GM12878 (cell line): ENCODE results near the gene CARS2. TPM values are rescaled to one million over a fixed set of nuclear protein-coding genes. Genes with fewer than 3 reads are reported as not detected.

ENCODE experiments used
- ATAC-seq: fragments of 200-7000 bp; cut with Tn5 transposase; 3 replicates; pipeline ENCODE4 v1.9.1; 2020; ENCODE audit warnings: mild to moderate bottlenecking, moderate library complexity
- BruUV-seq: library from RNA; stranded (reverse); fragments of 400-500 nt; replicated peaks from 2 replicates; lab custom pipeline; 2021; lab: Mats Ljungman, UMichigan
- CTCF ChIA-PET: fragments of 300-600 bp; sonication (Branson Sonifier 250); formaldehyde crosslinking; extraction: SDS; loops from one replicate; lab custom pipeline; 2021; ENCODE audit warnings: inconsistent platforms; lab: Yijun Ruan, JAX
- POLR2A ChIA-PET: fragments of 350-600 bp; formaldehyde crosslinking; extraction: SDS; loops from one replicate; lab custom pipeline; 2021; ENCODE audit warnings: inconsistent platforms; lab: Charles Lee
- RAD21 ChIA-PET: fragments of 300-600 bp; sonication (Branson Sonifier 250); formaldehyde crosslinking; loops from one replicate; lab custom pipeline; 2023; ENCODE audit warnings: antibody characterized with exemption; ENCODE audit not compliant: unreplicated experiment; lab: Charles Lee
- SMC1A ChIA-PET: fragments of 300-600 bp; sonication (Branson Sonifier 250); formaldehyde crosslinking; loops from one replicate; lab custom pipeline; 2023; ENCODE audit not compliant: unreplicated experiment, uncharacterized antibody; lab: Charles Lee
- DNase-seq: peaks from one replicate; pipeline ENCODE4 v3.0.0-alpha.2; 2011; ENCODE audit warnings: low read depth, low spot score
- FAIRE-seq: peaks from 3 replicates; lab custom pipeline; 2011; peaks lifted over from hg19 to GRCh38; lab: Jason Lieb, UNC
- H2AFZ ChIP-seq: 2 replicates; pipeline ENCODE4 v1.6.0; 2011; ENCODE audit warnings: low read depth, low read length, control low read depth; ENCODE audit not compliant: control insufficient read depth
- H3K27ac ChIP-seq: 2 replicates; pipeline ENCODE4 v1.5.1; 2011; ENCODE audit warnings: control low read depth; ENCODE audit not compliant: control insufficient read depth, insufficient read depth
- H3K27me3 ChIP-seq, 2 experiments: replicated peaks in 1 of 2; 2 replicates each; pipeline versions ENCODE4 v1.6.0 to v1.6.1; 2011; ENCODE audit warnings: low read length in 1 of 2; ENCODE audit not compliant: control insufficient read depth in 2 of 2, insufficient read depth in 2 of 2
- H3K36me3 ChIP-seq, 2 experiments: 2 replicates each; pipeline ENCODE4 v1.5.1; 2011; ENCODE audit warnings: low read length in 1 of 2; ENCODE audit not compliant: control insufficient read depth in 2 of 2, insufficient read depth in 2 of 2
- H3K4me1 ChIP-seq: 2 replicates; pipeline ENCODE4 v1.6.1; 2011; ENCODE audit warnings: mild to moderate bottlenecking, low read length, moderate library complexity, mixed read lengths; ENCODE audit not compliant: control insufficient read depth, insufficient read depth
- H3K4me2 ChIP-seq: 2 replicates; pipeline ENCODE4 v1.6.0; 2011; ENCODE audit warnings: control low read depth; ENCODE audit not compliant: control insufficient read depth, insufficient read depth
- H3K4me3 ChIP-seq: fragments of 200-600 bp; sonication (generic); 2 replicates; pipeline ENCODE4 v1.5.1; 2016
- H3K79me2 ChIP-seq: 2 replicates; pipeline ENCODE4 v1.6.0; 2011; ENCODE audit warnings: low read length; ENCODE audit not compliant: control insufficient read depth, insufficient read depth
- H3K9ac ChIP-seq: 2 replicates; pipeline ENCODE4 v1.8.0; 2011; ENCODE audit warnings: low read length, control low read depth, mixed read lengths; ENCODE audit not compliant: control insufficient read depth, insufficient read depth
- H3K9me3 ChIP-seq: replicated peaks from 3 replicates; pipeline ENCODE4 v1.5.1; 2011; ENCODE audit warnings: mild to moderate bottlenecking, low read length; ENCODE audit not compliant: control insufficient read depth, insufficient read depth
- H4K20me1 ChIP-seq: 2 replicates; pipeline ENCODE4 v1.6.0; 2011; ENCODE audit not compliant: control insufficient read depth, insufficient read depth
- ATF7 ChIP-seq: fragments of 450-650 bp; IDR thresholded peaks from 2 replicates; pipeline ENCODE4 v1.6.1; 2016; ENCODE audit warnings: low read depth, mild to moderate bottlenecking
- HCFC1 ChIP-seq: fragments of 150-350 bp; IDR thresholded peaks from 2 replicates; pipeline ENCODE4 v1.6.1; 2014; ENCODE audit warnings: low read length
- POLR2A ChIP-seq: IDR thresholded peaks from 2 replicates; pipeline ENCODE4 v1.6.1; 2011; ENCODE audit warnings: low read depth, mild to moderate bottlenecking, low read length
- RCOR1 ChIP-seq: conservative IDR thresholded peaks from 2 replicates; pipeline ENCODE4 v1.6.1; 2012; ENCODE audit warnings: low read depth, low read length, improper control_type of control experiment
- SMARCA5 ChIP-seq: fragments of 450-650 bp; IDR thresholded peaks from 2 replicates; pipeline ENCODE4 v1.6.1; 2017; ENCODE audit warnings: mild to moderate bottlenecking
- SP1 ChIP-seq: IDR thresholded peaks from one replicate; pipeline ENCODE4 v1.6.1; 2011; ENCODE audit warnings: low read depth, low read length
- TARDBP ChIP-seq: IDR thresholded peaks from 2 replicates; pipeline ENCODE4 v1.6.1; 2016; ENCODE audit warnings: borderline replicate concordance
- WRNIP1 ChIP-seq: IDR thresholded peaks from 2 replicates; pipeline ENCODE4 v1.6.1; 2011; ENCODE audit warnings: low read depth, low read length, improper control_type of control experiment, borderline replicate concordance
- WGBS: methylation state at CpG from one replicate; pipeline ENCODE4 v1.1.6; 2016; ENCODE audit warnings: low lambda C conversion rate; ENCODE audit not compliant: insufficient replicate concordance, insufficient coverage; ENCODE audit errors: missing lambda C conversion rate; 5-methylcytosine and 5-hydroxymethylcytosine counted together
- in situ Hi-C: fragments of 300-500 bp; cut with MboI; formaldehyde crosslinking; loops from 9 replicates; pipeline ENCODE4 v1.14.3; 2018; ENCODE audit warnings: mixed read lengths
- intact Hi-C: fragments of 100-400 bp; cut with micrococcal nuclease; formaldehyde crosslinking; loops from one replicate; pipeline ENCODE4 v1.14.2; 2022; ENCODE audit not compliant: unreplicated experiment
- polyA plus RNA-seq, 11 experiments: library from polyadenylated mRNA; depleted of rRNA in 4 of 11; unstranded in 6 of 11; stranded (reverse) in 5 of 11; fragments of >200 nt; fragmentation: Nextera tagmentation in 4 of 11; fragmentation: Illumina TruSeq in 1 of 11; extraction: Ambion mirVana in 4 of 11; extraction: Trizol in 1 of 11; gene quantifications; 1 replicate in 1 of 11; 2 replicates in 10 of 11; pipeline versions ENCODE4 v1.2.1 to v1.2.3, GENCODE V29; 2011 to 2016; ENCODE audit warnings: inconsistent platforms in 2 of 11, missing spikeins in 2 of 11, low read depth in 1 of 11
- total RNA-seq, 4 experiments: library from RNA; depleted of rRNA in 3 of 4; stranded (reverse); fragments of >200 nt in 3 of 4; fragmentation: Illumina TruSeq in 1 of 4; extraction: Trizol in 1 of 4; gene quantifications; 2 replicates each; pipeline versions ENCODE4 v1.2.1 to v1.2.3, GENCODE V29; 2013 to 2021
- TF ChIP-seq, protein P1 (sequence below): fragments of 150-350 bp; IDR thresholded peaks from 2 replicates; pipeline ENCODE4 v1.6.1; 2016; ENCODE audit warnings: low read depth, low read length
- TF ChIP-seq, protein P2 (sequence below): fragments of 150-350 bp; IDR thresholded peaks from 2 replicates; pipeline ENCODE4 v1.6.1; 2014; ENCODE audit warnings: mild to moderate bottlenecking, low read depth, low read length
- TF ChIP-seq, protein P3 (sequence below): IDR thresholded peaks from 2 replicates; pipeline ENCODE4 v1.6.1; 2012; ENCODE audit warnings: low read length, inconsistent platforms

The CARS2 gene
- total and polyA plus RNA-seq, 10 of the 15 experiments (the other 5 are each of a cell fraction or from before 2014, with no cell fraction given), result 4.2 to 101 (median 61.5) TPM

DNA sequence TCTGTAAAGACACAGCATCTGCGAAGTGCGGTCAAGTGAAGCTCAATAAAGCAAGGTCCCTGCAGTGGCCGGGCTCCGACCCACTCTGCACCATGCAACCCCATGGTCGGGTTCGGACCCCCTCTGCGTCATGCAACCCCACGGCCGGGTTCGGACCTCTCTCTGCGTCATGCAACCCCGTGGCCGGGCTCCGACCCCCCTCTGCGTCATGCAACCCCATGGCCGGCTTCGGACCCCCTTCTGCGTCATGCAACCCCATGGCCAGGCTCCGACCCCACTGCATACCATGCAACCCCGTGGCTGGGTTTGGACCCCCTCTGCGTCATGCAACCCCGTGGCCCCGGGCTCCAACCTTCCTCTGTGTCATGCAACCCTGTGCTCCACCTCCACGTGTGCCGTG, 43.8 kb downstream of the CARS2 start:
- Histone ChIP-seq H3K9ac (no peak overlapping the region), H3K4me2 (no peak overlapping the region), H3K4me3 (no peak overlapping the region), H3K4me1 (peaks cover 12% of the 10 kb centered on the region), H3K27me3 (no peaks in the 10 kb centered on the region), H3K79me2 (peaks cover 2% of the 10 kb centered on the region), H3K9me3 (no peaks in the 10 kb centered on the region; the same call in 2 of the 3 replicates), H3K36me3 (peaks cover 17 to 23% of the 10 kb centered on the region in 2 experiments; a peak in 3 of 4 replicates), H4K20me1 (no peaks in the 10 kb centered on the region), H2AFZ (no peak overlapping the region), H3K27ac (no peak overlapping the region)
- ChIA-PET POLR2A (no interaction called here), CTCF (interaction anchor here (1.0 kb wide), 1 partner anchor 10 kb away, joined by 3 read pairs; no protein-coding TSS in a partner anchor), SMC1A (interaction anchor here (0.6 to 1.1 kb wide), 3 partner anchors 11 to 47 kb away, joined by 3 to 5 read pairs (median 4); no protein-coding TSS in a partner anchor), RAD21 (no interaction called here)
- TF ChIP-seq, protein P1, sequence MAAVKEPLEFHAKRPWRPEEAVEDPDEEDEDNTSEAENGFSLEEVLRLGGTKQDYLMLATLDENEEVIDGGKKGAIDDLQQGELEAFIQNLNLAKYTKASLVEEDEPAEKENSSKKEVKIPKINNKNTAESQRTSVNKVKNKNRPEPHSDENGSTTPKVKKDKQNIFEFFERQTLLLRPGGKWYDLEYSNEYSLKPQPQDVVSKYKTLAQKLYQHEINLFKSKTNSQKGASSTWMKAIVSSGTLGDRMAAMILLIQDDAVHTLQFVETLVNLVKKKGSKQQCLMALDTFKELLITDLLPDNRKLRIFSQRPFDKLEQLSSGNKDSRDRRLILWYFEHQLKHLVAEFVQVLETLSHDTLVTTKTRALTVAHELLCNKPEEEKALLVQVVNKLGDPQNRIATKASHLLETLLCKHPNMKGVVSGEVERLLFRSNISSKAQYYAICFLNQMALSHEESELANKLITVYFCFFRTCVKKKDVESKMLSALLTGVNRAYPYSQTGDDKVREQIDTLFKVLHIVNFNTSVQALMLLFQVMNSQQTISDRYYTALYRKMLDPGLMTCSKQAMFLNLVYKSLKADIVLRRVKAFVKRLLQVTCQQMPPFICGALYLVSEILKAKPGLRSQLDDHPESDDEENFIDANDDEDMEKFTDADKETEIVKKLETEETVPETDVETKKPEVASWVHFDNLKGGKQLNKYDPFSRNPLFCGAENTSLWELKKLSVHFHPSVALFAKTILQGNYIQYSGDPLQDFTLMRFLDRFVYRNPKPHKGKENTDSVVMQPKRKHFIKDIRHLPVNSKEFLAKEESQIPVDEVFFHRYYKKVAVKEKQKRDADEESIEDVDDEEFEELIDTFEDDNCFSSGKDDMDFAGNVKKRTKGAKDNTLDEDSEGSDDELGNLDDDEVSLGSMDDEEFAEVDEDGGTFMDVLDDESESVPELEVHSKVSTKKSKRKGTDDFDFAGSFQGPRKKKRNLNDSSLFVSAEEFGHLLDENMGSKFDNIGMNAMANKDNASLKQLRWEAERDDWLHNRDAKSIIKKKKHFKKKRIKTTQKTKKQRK, result no peak
- 0 out of 2 replicates have a peak, but pooled peaks have one; percentile 16 for TF ChIP-seq POLR2A
- over 99% methylated on average over 25 of the region's 25 CpGs for WGBS
- intact Hi-C loops, result no loop called here
- in situ Hi-C loops, result no loop called here
- no TSS peak for BruUV-seq
- FAIRE-seq, result no peak
- no peak for ATAC-seq
- no peak for DNase-seq

DNA sequence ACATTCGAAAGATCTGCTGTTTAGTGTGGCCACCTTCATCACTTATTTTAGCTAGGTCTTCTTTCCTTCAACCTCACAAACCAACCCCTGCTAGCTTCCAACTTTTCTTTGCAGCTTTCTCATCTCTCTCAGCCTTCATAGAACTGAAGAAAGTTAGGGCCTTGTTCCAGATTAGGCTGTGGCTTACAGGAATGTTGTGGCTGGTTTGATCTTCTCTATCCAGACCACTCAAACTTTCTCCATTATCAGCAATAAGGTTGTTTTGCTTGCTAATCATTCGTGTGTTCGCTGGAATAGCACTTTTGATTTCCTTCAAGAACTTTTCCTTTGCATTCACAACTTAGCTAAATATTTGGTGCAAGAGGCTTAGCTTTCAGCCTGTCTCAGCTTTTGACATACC, 44.7 kb downstream of the CARS2 start:
- CTCF ChIA-PET, result interaction anchor here (1.0 kb wide), 1 partner anchor 9 kb away, joined by 3 read pairs; no protein-coding TSS in a partner anchor
- BruUV-seq, result no TSS peak
- no peak for FAIRE-seq

More for the DNA sequence above, 44.7 kb downstream of the CARS2 start:
- in situ Hi-C loops, result no loop called here
- H3K79me2 ChIP-seq, result peaks cover 2% of the 10 kb centered on the region
- no peaks in the 10 kb centered on the region for H3K27me3 ChIP-seq
- H3K4me1 ChIP-seq, result peaks cover 12% of the 10 kb centered on the region
- ATAC-seq (no peak), DNase-seq (no peak)
- peaks cover 16 to 22% of the 10 kb centered on the region in 2 experiments; a peak in 3 of 4 replicates for H3K36me3 ChIP-seq
- H2AFZ ChIP-seq, result no peak overlapping the region
- intact Hi-C loops, result no loop called here
- H3K9ac ChIP-seq, result no peak overlapping the region
- ChIA-PET SMC1A (interaction anchor here (0.6 to 1.5 kb wide), 5 partner anchors 10 to 48 kb away, joined by 3 to 6 read pairs (median 4); partner anchors contain the start of gene CARS2), POLR2A (interaction anchor here (1.0 to 1.1 kb wide), 2 partner anchors 10 to 44 kb away, joined by 3 to 4 read pairs; no protein-coding TSS in a partner anchor), RAD21 (no interaction called here)
- no peaks in the 10 kb centered on the region for H4K20me1 ChIP-seq
- H3K4me2 ChIP-seq, result no peak overlapping the region
- no peak overlapping the region for H3K27ac ChIP-seq
- TF ChIP-seq POLR2A (no peak), WRNIP1 (no peak), TARDBP (no peak), RCOR1 (no peak), HCFC1 (no peak), SMARCA5 (no peak), ATF7 (no peak), SP1 (no peak)
- TF ChIP-seq, protein P2, sequence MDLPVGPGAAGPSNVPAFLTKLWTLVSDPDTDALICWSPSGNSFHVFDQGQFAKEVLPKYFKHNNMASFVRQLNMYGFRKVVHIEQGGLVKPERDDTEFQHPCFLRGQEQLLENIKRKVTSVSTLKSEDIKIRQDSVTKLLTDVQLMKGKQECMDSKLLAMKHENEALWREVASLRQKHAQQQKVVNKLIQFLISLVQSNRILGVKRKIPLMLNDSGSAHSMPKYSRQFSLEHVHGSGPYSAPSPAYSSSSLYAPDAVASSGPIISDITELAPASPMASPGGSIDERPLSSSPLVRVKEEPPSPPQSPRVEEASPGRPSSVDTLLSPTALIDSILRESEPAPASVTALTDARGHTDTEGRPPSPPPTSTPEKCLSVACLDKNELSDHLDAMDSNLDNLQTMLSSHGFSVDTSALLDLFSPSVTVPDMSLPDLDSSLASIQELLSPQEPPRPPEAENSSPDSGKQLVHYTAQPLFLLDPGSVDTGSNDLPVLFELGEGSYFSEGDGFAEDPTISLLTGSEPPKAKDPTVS, result no peak
- TF ChIP-seq, protein P3, sequence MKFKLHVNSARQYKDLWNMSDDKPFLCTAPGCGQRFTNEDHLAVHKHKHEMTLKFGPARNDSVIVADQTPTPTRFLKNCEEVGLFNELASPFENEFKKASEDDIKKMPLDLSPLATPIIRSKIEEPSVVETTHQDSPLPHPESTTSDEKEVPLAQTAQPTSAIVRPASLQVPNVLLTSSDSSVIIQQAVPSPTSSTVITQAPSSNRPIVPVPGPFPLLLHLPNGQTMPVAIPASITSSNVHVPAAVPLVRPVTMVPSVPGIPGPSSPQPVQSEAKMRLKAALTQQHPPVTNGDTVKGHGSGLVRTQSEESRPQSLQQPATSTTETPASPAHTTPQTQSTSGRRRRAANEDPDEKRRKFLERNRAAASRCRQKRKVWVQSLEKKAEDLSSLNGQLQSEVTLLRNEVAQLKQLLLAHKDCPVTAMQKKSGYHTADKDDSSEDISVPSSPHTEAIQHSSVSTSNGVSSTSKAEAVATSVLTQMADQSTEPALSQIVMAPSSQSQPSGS, result no peak
- H3K9me3 ChIP-seq, result no peaks in the 10 kb centered on the region; the same call in 2 of the 3 replicates
- H3K4me3 ChIP-seq, result no peak overlapping the region
- WGBS, result 97% methylated on average over 3 of the region's 3 CpGs
